GM12892 (cell line): ENCODE measurements around the gene RANBP9.

Experiments used
- POLR2AphosphoS5 ChIP-seq: IDR thresholded peaks from 2 replicates; pipeline ENCODE4 v1.6.1; 2011; ENCODE audit warnings: low read depth, low read length, control low read depth
- TAF1 ChIP-seq: IDR thresholded peaks from 2 replicates; pipeline ENCODE4 v1.6.1; 2011; ENCODE audit warnings: low read depth, mild to moderate bottlenecking, control low read depth, low read length, borderline replicate concordance

DNA sequence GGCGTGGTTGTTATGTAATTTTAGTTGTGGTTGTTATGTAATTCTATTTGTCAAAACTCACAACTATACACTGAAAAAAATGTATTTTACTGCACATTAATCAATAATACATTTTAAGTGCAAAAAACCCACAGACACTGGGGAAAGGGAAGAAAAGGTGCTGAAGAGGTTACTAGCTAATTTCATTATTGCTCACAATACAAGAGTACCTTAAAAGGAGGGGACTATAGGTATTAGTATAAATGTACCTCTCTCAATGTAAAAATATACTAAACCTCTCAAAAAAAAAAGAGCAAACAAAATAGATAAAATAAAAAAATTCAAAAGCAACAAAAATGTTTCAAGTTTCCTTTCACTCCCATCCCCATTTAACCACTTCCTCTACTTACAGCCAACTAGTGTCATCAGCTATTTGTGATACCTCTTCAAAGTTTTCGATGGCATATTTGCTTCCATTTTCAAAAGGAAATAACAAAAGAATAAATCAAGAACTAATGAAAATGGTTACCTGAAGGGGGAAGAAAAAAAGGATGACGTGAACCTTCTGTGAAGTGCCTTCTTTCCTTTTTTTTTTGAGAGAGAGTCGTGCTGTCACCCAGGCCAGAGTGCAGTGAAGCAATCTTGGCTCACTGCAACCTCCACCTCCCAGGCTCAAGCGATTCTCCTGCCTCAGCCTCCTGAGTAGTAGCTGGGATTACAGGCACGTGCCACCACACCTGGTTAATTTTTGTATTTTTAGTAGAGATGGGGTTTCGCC lies 30.2 kb downstream of the RANBP9 start:
- no peak for TF ChIP-seq TAF1
- no peak for TF ChIP-seq POLR2AphosphoS5
